Vagina (tissue), 2 donors: ENCODE measurements around the gene RGS6.

Source experiments
- POLR2A ChIP-seq, 2 donors: fragments of 450-650 bp; IDR thresholded peaks; one replicate each; pipeline ENCODE4 v1.6.1; 2017; ENCODE audit warnings: antibody characterized with exemption in 2 of 2, mild to moderate bottlenecking in 2 of 2, moderate library complexity in 2 of 2
- TF ChIP-seq, protein P1 (sequence below), 3 experiments: fragments of 450-650 bp in 2 of 3; fragments of 200-600 bp in 1 of 3; sonication (generic) in 1 of 3; IDR thresholded peaks; one replicate each; pipeline ENCODE4 v1.5.1; 2017 to 2019; ENCODE audit warnings: antibody characterized with exemption in 3 of 3, mild to moderate bottlenecking in 2 of 3, moderate library complexity in 2 of 3

- TF ChIP-seq, protein P1, sequence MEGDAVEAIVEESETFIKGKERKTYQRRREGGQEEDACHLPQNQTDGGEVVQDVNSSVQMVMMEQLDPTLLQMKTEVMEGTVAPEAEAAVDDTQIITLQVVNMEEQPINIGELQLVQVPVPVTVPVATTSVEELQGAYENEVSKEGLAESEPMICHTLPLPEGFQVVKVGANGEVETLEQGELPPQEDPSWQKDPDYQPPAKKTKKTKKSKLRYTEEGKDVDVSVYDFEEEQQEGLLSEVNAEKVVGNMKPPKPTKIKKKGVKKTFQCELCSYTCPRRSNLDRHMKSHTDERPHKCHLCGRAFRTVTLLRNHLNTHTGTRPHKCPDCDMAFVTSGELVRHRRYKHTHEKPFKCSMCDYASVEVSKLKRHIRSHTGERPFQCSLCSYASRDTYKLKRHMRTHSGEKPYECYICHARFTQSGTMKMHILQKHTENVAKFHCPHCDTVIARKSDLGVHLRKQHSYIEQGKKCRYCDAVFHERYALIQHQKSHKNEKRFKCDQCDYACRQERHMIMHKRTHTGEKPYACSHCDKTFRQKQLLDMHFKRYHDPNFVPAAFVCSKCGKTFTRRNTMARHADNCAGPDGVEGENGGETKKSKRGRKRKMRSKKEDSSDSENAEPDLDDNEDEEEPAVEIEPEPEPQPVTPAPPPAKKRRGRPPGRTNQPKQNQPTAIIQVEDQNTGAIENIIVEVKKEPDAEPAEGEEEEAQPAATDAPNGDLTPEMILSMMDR (IDR thresholded peaks at IDR 0.05): no peak
- no peak for TF ChIP-seq POLR2A (IDR thresholded peaks at IDR 0.05)
These were observed 165.0 kb downstream of the RGS6 start for GRCh38 chr14:72097173-72097783.
